ENCODE measurements around the gene SOX1.

SOX1 gene

GRCh38 chr13:112072534-112073244 is 5.7 kb downstream of the SOX1 start:
- DNase-seq (ENCODE audit: low read depth in 2 of 2), result no peak

DNA sequence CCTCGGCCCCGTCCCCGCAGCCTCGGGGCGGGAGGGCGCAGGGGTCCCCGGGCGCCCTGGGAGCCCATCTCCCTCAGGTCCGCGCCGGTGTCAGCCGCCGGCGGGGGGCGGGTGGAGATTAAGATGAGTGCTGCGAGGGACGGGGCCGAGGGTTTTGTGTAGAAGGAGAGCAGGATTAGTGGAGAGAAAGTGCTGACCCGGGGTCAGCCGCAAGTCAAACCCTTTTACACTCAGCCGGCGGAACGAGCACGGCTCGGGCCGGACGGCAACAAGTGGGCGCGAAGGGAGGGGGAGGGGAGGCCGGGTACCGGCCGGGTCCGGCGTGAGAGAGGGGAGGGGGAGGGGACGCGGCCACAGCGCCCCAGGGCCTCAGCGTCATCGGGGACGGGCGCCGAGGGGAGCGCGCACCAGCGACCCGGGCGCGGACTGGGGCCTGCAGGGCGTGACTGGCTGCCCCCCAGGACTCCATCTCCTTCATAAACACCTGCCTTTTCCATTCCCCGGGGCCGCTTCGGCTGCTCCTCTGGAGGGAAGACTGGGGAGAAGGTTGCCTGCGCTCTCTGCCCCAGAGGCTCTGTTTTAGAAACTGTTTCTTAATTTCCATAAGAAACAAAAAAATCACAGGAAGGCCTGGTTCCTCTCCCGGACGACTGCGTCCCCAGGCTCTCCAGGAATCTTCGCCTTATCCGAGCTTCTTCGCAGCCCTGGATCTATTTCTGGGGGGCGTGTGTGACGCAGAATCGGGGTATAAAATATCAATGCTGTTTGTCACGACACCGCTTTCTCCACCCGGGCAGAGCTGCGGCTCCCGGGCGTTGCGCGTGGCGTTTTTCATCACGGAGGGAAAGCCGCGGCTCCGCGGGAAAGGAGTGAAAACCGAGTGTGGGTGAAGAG is 6.5 kb downstream of the SOX1 start:
- no peak for DNase-seq (ENCODE audit: low read depth in 2 of 2)

GRCh38 chr13:112074139-112074865 is 7.4 kb downstream of the SOX1 start:
- no peak for DNase-seq (ENCODE audit: low read depth in 2 of 2)

DNA sequence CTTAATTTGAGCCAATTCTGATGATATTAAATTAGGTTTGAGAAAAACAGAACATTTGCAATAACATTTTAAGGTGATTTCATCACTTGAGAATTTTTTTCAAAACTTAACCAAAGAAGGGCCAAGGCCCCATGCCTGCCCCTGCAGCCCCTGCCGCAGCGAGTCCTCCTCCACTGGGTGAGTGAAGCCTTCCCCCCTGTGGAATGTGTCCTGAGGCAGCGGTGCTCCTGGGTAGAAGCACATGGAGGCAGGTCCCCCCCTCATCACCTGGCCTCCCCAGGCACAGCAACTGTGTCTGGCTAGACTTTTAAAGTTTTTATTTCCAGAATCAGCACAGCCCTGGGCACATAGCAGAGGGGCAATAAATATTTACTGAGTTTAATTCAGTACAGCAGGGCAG is 10.8 kb downstream of the SOX1 start:
- DNase-seq (ENCODE audit: low read depth in 2 of 2), result no peak

DNA sequence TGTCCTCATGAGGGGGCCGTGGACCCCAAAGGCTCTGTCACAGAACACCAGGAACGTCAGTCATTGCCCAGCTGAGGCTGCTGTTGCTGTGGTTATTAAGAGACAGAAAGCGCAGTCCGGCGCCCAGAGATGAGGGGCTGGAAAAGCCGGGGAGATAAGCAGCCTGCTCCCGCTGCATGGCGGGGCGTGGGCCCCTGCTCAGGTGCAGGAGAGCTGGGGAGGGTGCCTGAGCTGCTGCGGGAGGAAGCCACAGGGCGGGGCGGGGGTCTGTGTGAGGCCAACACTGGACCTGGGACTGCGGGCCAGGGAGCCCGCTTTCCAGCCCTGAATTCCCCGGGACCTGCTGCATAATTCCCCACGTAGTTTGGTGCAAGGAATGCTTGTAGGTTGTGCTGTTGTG is 11.3 kb downstream of the SOX1 start:
- no peak for DNase-seq (ENCODE audit: low read depth in 2 of 2)

GRCh38 chr13:112078879-112079531 is 12.1 kb downstream of the SOX1 start:
- no peak for DNase-seq (ENCODE audit: low read depth in 2 of 2)

DNA sequence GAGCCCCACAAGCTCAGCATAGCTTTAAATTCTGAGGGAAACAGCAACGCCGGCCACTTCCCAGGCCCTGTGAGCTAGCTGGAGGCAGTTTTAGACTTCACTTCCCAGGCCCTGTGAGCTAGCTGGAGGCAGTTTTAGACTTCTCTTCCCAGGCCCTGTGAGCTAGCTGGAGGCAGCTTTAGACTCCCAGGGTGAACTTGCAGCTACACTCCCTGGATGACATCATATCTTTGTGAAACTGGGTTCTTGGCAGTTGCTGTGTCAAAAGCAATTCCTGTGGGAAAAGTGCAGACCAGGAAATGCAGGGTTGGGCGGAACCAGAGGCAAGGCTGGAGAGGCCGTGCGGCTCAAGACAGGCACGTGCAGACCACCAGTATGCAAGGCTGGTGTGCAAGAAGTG is 12.7 kb downstream of the SOX1 start:
- no peak for DNase-seq (ENCODE audit: low read depth in 2 of 2)

DNA sequence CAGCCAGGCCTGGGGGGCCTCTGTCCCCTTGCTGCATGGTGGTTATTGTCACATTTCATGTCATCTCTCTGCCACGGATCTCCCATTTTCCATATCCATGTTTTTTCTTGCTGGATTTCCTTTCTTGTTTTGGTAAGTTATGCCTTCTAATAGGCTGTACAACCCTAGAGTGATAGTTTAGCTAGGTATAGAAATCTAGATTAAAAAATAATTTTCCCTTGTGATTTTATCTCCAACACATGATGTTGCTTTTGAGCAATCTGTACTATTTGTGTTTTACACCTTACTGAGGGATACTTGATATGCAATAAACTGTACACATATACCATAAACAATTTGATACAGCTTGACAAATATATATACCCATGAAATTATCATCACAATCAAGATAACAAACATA is 17.0 kb downstream of the SOX1 start:
- DNase-seq (ENCODE audit: low read depth in 2 of 2), result no peak

DNA sequence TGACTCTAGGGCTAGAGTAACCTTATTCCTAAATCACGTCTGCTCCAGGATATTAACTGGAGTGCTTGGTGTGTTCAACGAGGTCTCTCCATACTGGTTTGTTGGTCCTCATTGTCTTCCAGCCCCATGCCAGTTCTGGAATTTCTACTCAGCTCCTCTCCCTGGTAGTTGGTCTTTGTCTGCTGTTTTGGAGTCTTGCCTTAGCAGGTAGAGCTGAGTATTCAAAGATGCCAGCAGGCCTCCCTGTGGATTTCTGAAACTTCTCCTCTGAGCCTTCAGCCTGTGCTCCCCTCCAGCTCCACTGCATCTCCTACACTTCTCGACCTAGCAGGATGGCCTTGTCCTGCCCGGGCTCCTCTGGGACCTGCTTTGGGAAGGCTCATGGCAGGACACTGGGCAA is 25.5 kb downstream of the SOX1 start:
- DNase-seq (ENCODE audit: low read depth in 2 of 2), result no peak

GRCh38 chr13:112095354-112095753 is 28.4 kb downstream of the SOX1 start:
- DNase-seq (ENCODE audit: low read depth in 2 of 2), result no peak

GRCh38 chr13:112096959-112097358 is 30.0 kb downstream of the SOX1 start:
- DNase-seq (ENCODE audit: low read depth in 2 of 2), result no peak

- DNase-seq (ENCODE audit: low read depth in 2 of 2), result no peak
These were observed 30.8 kb downstream of the SOX1 start for GRCh38 chr13:112097770-112098169.

DNA sequence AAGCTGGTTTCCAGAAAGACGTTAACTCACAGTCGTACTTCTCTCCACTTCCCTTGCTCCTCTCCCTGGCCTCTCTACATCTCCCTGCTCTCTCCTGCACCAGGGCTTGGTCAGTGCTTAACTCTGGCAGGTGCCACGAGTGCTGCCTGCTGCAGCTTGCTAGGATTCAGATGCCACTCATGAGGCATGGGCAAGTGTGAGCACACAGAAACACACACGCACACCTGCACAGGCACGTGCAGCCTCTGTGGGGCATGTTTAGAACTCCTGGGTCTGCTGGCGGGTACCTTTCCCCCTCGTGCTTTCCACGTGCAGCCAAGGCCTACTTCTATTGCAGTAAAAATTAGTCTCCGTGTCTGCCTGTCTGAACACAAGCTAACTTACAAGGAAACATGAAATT is 31.8 kb downstream of the SOX1 start:
- no peak for DNase-seq (ENCODE audit: low read depth in 2 of 2)

DNA sequence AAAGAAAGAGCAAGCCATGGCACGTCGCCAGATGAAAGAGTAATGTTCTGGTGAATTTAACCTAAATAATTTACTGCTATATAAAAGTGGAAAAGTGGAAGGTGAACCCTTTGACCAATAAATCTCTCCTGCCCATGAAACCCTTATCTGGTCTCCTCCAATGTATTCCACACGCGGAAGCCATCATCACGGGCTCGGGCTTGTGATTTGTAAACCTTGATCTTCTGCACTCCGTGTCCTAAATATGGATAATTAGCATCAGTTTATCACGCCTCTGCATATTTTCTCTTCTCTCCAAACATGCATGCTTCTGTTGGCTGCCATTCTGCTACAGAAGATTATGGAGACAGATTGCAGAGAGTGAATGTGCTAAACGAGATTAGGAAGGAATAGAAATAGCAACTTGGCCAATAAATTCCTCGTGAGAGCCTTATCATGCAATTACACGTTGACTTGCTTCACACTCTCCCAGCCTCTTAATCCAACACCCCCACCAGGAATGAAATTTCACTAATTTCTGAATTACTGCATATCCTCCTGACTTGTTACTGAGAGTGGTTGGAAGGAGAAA is 34.5 kb downstream of the SOX1 start:
- no peak for DNase-seq (ENCODE audit: low read depth in 2 of 2)

DNA sequence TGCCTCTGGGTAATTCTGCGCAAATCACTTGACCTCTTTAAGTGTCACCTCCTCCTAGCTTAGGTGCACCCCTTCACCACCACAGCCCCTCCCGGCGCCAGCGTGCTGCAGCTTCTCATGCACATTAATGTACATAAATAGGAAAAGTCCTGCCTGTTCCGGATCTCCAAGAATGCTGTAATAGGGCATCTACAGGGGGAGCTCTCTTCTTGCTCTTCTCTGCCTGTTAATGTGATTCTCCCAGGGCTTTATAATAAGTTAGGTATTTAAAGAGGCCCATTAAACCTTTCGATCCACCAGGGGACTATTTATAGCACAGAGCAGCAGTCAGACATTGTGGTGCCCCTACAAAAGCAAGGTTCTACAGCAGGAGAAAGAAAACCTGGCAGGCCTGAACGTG is 35.3 kb downstream of the SOX1 start:
- no peak for DNase-seq (ENCODE audit: low read depth in 2 of 2)

- DNase-seq (ENCODE audit: low read depth in 2 of 2), result no peak
These were observed 36.4 kb downstream of the SOX1 start for GRCh38 chr13:112103260-112103838.

DNA sequence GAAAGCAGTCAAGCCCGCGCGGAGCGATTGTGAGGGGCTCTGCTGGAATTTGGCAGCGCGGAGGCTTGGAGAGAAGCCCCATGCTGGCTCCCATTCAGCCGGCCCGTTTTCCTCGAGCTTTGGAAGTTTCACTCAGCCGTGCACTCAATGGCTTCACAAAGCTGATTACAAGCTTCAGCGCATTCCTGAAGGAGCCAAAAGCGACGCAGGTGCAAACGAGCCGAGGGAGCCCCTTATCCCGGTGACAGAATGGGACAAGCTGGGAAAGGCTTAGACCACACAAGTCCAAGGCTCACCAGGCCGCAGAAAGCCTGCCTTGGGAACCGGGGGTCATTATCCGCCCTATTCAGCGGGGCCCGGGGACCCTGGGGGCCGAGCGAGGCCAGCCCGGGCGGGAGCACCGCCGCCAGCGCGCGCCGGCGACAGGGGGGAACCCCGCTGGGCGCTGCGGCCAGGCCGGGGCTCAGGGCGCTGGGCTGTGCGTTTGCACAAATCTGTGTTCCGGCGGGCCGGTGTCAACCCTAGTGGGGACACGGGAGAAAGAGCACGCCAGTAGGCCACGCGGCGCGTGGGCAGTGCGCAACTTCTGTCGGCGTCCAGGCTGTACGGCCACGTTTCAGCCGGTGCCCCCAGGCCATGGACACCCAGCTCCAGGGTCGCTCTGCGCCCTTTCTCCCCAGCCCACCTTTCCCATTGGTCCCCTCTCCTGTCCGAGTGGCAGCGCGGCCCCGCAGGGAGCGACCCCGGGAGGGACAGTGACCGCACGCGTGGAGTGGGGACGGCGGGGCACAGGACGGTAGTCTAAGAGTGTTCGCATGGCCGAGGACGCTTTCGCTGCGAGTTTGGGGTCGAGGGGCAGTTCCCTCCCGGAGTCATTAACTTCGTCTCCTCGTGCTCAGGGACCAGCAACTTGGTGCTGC is 37.3 kb downstream of the SOX1 start:
- DNase-seq (ENCODE audit: low read depth in 2 of 2), result no peak

DNA sequence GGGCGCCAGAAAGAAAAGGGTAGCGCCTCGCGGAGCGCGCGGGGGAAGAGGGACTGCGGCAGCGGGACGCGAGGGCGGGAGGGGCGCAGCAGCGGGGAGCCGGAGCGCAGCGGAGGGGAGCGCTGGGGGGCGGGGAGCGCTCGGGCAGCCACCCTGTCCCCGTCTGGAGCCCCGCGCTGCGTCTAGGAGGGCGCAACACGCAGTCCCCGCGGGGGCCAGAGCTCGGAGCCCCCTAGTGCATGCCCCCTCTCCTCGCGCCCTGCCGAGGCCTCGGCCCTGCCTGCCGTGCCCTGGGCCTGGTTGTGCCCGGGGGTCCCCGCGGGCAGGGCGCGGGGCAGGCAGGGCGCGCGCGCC is 37.9 kb downstream of the SOX1 start:
- no peak for DNase-seq (ENCODE audit: low read depth in 2 of 2)

DNA sequence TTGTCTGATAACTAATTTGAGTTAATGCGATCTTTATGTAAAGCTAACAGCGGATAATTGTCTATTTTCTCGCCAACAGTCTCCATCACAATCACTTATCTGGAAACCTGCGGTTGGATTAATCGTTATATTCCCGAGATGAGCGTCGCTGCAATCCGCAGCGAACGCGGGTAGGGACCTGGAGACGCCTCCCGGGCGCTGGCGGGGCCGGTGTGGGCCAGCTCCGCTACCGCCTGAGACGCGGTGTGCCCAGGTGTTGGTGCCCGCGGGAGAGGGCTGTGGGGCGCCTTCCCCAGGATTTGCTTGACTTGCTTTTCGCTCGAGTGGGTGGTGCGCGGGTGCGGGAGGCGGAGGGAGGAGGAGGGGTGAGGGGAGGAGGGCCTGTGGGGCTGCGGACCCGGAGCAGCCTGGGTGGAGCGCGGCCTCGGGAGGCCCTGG is 38.3 kb downstream of the SOX1 start:
- no peak for DNase-seq (ENCODE audit: low read depth in 2 of 2)

DNA sequence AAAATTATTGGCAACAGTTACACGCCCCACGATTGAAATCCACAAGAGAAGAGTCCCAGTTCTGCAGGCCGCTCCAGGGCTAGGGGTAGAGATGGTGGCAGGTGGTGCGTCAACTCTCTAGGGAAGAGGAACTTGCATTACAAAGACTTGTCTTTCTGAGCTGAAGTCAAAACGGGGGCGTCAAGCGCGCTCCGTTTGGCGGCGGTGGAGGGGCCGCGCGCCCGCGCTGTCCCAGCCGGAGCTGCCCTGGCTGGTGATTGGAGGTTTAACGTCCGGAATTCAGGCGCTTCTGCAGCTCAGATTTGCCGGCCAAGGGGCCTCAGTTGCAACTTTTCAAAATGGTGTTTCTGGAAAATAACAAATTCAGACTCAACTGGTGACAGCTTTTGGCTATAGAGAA is 38.9 kb downstream of the SOX1 start:
- DNase-seq (ENCODE audit: low read depth in 2 of 2), result no peak
